ENCODE results near the gene GAGE12H.
"Not testable (repeated sequence)": the region's sequence is repeated elsewhere in the genome, so short reads cannot be mapped to it uniquely, and the experiment has no call there.

GAGE12H gene, protein sequence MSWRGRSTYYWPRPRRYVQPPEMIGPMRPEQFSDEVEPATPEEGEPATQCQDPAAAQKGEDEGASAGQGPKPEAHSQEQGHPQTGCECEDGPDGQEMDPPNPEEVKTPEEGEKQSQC

GRCh38 chrX:49579649-49580048 is at the start of gene GAGE12H:
Gene GAGE12H, plus strand, starts transcription at chrX:49579949. Its CDS starts 1,155 bp downstream, at chrX:49581104.
- not testable (repeated sequence) for DNase-seq

GRCh38 chrX:49531877-49532276 is 47.9 kb upstream of the GAGE12H start, which contains the start of gene GAGE12C:
Gene GAGE12C, plus strand, starts transcription at chrX:49532177. Its CDS starts 1,155 bp downstream, at chrX:49533332.
- DNase-seq, result not testable (repeated sequence)

- not testable (repeated sequence) for DNase-seq
These were observed 38.3 kb upstream of the GAGE12H start, which contains the start of gene GAGE12D for GRCh38 chrX:49541433-49541832. Gene GAGE12D, plus strand, starts transcription at chrX:49541733. Its CDS starts 1,155 bp downstream, at chrX:49542888.

DNA sequence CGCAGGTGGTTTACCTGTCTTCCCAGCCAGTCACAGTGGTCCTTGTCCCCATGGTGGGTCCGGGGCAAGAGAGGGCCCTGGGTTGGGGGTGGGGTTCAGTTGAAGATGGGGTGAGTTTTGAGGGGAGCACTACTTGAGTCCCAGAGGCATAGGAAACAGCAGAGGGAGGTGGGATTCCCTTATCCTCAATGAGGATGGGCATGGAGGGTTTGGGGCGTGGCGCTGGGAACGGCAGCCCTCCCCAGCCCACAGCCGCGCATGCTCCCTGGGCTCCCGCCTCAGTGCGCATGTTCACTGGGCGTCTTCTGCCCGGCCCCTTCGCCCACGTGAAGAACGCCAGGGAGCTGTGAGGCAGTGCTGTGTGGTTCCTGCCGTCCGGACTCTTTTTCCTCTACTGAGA is 28.8 kb upstream of the GAGE12H start, which contains the start of gene GAGE12E:
GAGE12E (plus strand) TSS at position 301 of the 400 bp plus-strand sequence. CDS start 1,155 bp downstream, outside the sequence.
- DNase-seq, result not testable (repeated sequence)

GRCh38 chrX:49560542-49560941 is 19.2 kb upstream of the GAGE12H start, which contains the start of gene GAGE12F:
Gene GAGE12F, plus strand, starts transcription at chrX:49560842. Its CDS starts 1,155 bp downstream, at chrX:49561997.
- DNase-seq, result not testable (repeated sequence)

- not testable (repeated sequence) for DNase-seq
These were observed 11.0 kb upstream of the GAGE12H start for GRCh38 chrX:49568728-49569127.

DNA sequence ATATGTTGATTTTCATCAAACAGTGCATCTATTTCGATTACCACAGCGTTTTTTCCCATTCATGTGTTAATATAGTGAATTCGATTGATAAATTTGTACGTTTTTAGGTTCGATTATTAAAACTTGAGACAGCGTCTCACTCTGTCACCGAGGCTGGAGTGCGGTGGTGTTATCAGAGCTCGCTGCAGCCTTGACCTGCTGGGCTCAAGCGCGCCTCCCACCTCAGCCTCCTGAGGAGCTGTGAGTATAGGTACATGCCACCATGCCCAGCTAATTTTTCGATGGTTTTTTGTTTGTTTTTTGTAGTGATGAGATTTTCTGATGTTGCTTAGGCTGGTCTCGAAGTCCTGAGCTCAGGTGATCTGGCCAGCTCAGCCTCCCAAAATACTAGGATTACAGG is 10.6 kb upstream of the GAGE12H start:
- not testable (repeated sequence) for DNase-seq

- DNase-seq, result not testable (repeated sequence)
These were observed 9.6 kb upstream of the GAGE12H start, which contains the start of gene GAGE12G for GRCh38 chrX:49570100-49570499. Gene GAGE12G, plus strand, starts transcription at chrX:49570400. Its CDS starts 1,155 bp downstream, at chrX:49571555.

DNA sequence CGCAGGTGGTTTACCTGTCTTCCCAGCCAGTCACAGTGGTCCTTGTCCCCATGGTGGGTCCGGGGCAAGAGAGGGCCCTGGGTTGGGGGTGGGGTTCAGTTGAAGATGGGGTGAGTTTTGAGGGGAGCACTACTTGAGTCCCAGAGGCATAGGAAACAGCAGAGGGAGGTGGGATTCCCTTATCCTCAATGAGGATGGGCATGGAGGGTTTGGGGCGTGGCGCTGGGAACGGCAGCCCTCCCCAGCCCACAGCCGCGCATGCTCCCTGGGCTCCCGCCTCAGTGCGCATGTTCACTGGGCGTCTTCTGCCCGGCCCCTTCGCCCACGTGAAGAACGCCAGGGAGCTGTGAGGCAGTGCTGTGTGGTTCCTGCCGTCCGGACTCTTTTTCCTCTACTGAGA is 9.4 kb downstream of the GAGE12H start, which contains the start of gene GAGE2A:
GAGE2A (plus strand) TSS at position 301 of the 400 bp plus-strand sequence. CDS start 1,155 bp downstream, outside the sequence.
- not testable (repeated sequence) for DNase-seq

- DNase-seq, result not testable (repeated sequence)
These were observed 10.2 kb downstream of the GAGE12H start for GRCh38 chrX:49589769-49590478.

GRCh38 chrX:49590488-49590887 is 10.7 kb downstream of the GAGE12H start:
- DNase-seq, result not testable (repeated sequence)

DNA sequence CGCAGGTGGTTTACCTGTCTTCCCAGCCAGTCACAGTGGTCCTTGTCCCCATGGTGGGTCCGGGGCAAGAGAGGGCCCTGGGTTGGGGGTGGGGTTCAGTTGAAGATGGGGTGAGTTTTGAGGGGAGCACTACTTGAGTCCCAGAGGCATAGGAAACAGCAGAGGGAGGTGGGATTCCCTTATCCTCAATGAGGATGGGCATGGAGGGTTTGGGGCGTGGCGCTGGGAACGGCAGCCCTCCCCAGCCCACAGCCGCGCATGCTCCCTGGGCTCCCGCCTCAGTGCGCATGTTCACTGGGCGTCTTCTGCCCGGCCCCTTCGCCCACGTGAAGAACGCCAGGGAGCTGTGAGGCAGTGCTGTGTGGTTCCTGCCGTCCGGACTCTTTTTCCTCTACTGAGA is 19.0 kb downstream of the GAGE12H start, which contains the start of gene GAGE1:
GAGE1 (plus strand) TSS at position 301 of the 400 bp plus-strand sequence. CDS start 1,155 bp downstream, outside the sequence.
- not testable (repeated sequence) for DNase-seq

GRCh38 chrX:49610718-49611310 is 31.1 kb downstream of the GAGE12H start:
- DNase-seq, result no peak

GRCh38 chrX:49618574-49618973 is 38.8 kb downstream of the GAGE12H start:
- DNase-seq, result no peak

DNA sequence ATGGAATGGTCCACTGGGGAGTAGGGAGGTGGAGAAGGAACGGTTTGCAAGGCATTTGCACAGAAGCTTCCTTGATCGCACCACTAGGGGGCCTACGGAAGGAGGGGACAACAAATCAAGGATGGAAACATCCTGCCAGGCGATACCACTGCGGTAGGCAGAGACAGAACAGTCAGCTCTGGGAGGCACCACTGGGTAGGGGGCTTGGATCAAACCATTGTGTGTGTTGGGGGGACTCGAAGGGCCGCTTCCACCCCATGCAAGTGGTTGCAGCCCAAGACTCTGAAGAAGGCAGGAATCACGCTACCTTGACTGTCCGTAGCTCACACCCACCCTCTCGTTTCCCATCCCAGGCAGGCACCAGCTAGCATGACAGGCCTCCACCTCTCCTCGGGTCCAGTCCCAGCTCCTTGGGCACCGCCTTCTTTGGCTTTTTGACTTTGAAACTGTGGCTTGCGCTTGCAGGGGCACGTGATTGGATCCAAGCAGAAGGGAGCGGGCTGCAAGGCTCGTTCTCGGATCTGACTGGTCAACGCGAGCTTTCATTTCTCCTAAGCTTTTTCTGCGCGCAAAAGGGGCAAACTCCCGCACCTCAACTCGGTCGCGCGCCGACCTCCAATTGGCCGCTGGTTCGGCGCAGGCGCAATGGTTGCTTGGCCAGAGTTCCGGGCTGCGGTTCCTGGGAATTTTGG is 47.5 kb downstream of the GAGE12H start:
- DNase-seq, result no peak
